Calu3 (cell line): ENCODE data around the gene MT1H. TPM values are rescaled to one million over a fixed set of nuclear protein-coding genes. Genes with fewer than 3 reads are reported as not detected.

Experiments used
- BruUV-seq: library from RNA; stranded (reverse); fragments of 400-500 nt; replicated peaks from 2 replicates; lab custom pipeline; 2021; lab: Mats Ljungman, UMichigan
- CTCF ChIA-PET: fragments of 300-600 bp; sonication (Branson Sonifier 250); formaldehyde crosslinking; loops from one replicate; lab custom pipeline; 2022; ENCODE audit warnings: antibody characterized with exemption; lab: Charles Lee
- DNase-seq: peaks from one replicate; pipeline ENCODE4 v3.0.0; 2022
- H3K27ac Mint-ChIP-seq: one replicate; pipeline ENCODE4 v1.8.0; 2022; ENCODE audit warnings: mixed read lengths; ENCODE audit not compliant: unreplicated experiment
- H3K27me3 Mint-ChIP-seq: one replicate; pipeline ENCODE4 v1.8.0; 2022; ENCODE audit warnings: mixed read lengths; ENCODE audit not compliant: unreplicated experiment
- H3K36me3 Mint-ChIP-seq: one replicate; pipeline ENCODE4 v1.8.0; 2022; ENCODE audit warnings: mild to moderate bottlenecking, moderate library complexity, mixed read lengths; ENCODE audit not compliant: insufficient read depth, unreplicated experiment
- H3K4me1 Mint-ChIP-seq: one replicate; pipeline ENCODE4 v1.8.0; 2022; ENCODE audit warnings: mild to moderate bottlenecking, low read depth, mixed read lengths; ENCODE audit not compliant: unreplicated experiment
- H3K4me3 Mint-ChIP-seq: one replicate; pipeline ENCODE4 v1.8.0; 2022; ENCODE audit warnings: mild to moderate bottlenecking, low read depth, moderate library complexity, mixed read lengths; ENCODE audit not compliant: unreplicated experiment
- H3K9me3 Mint-ChIP-seq: one replicate; pipeline ENCODE4 v1.8.0; 2022; ENCODE audit warnings: low read depth, mixed read lengths; ENCODE audit not compliant: unreplicated experiment
- CTCF ChIP-seq: fragments of 200-600 bp; IDR thresholded peaks from one replicate; pipeline ENCODE4 v1.8.0; 2022; ENCODE audit warnings: antibody characterized with exemption; ENCODE audit not compliant: unreplicated experiment
- intact Hi-C: fragments of 100-400 bp; cut with micrococcal nuclease; formaldehyde crosslinking; loops from one replicate; pipeline ENCODE4 v1.10.0; 2022; ENCODE audit not compliant: unreplicated experiment
- total RNA-seq: library from RNA; stranded (reverse); gene quantifications from 2 replicates; pipeline ENCODE4 v1.2.3, GENCODE V29; 2022

MT1H gene
- total RNA-seq, 1 experiment from 2014 or later: not detected

- H3K27me3 Mint-ChIP-seq: peaks cover 99% of the 10 kb centered on the region
- BruUV-seq: no TSS peak
- H3K4me3 Mint-ChIP-seq: peak within 1 kb of the TSS; percentile 72
- H3K27ac Mint-ChIP-seq: no peak within 1 kb of the TSS
- CTCF ChIA-PET: no interaction called here
- DNase-seq: peak; percentile 50
- H3K9me3 Mint-ChIP-seq: no peaks in the 10 kb centered on the region
- intact Hi-C loops: no loop called here
- H3K4me1 Mint-ChIP-seq: peaks cover 17% of the 10 kb centered on the region
- H3K36me3 Mint-ChIP-seq: peaks cover 14% of the 10 kb centered on the region
- no peak for TF ChIP-seq CTCF
Measured at GRCh38 chr16:56637814-56638750, 31.5 kb upstream of the MT1H start, which contains the start of gene MT1A. Gene MT1A, plus strand, starts transcription at chr16:56638666. Its CDS starts 73 bp downstream, at chr16:56638739.

- BruUV-seq: no TSS peak
- DNase-seq: no peak
Measured at GRCh38 chr16:56639045-56639444, 30.6 kb upstream of the MT1H start.

GRCh38 chr16:56640076-56640475 is 29.5 kb upstream of the MT1H start:
- Mint-ChIP-seq H3K27me3 (peaks cover 99% of the 10 kb centered on the region), H3K4me1 (peaks cover 32% of the 10 kb centered on the region), H3K36me3 (peaks cover 23% of the 10 kb centered on the region), H3K4me3 (no peak overlapping the region), H3K27ac (no peak overlapping the region), H3K9me3 (no peaks in the 10 kb centered on the region)
- no peak for TF ChIP-seq CTCF
- DNase-seq: no peak
- intact Hi-C loops: no loop called here
- BruUV-seq: no TSS peak
- CTCF ChIA-PET: interaction anchor here (1.1 kb wide), 1 partner anchor 62 kb away, joined by 3 read pairs; no protein-coding TSS in a partner anchor

More at GRCh38 chr16:56639045-56639444, 30.6 kb upstream of the MT1H start:
- Mint-ChIP-seq H3K4me3 (peak overlapping the region; percentile 72), H3K27ac (no peak overlapping the region), H3K36me3 (peaks cover 23% of the 10 kb centered on the region), H3K4me1 (peaks cover 27% of the 10 kb centered on the region), H3K27me3 (peaks cover 99% of the 10 kb centered on the region), H3K9me3 (no peaks in the 10 kb centered on the region)
- CTCF ChIA-PET: no interaction called here
- TF ChIP-seq CTCF: no peak
- intact Hi-C loops: no loop called here

- H3K4me3 Mint-ChIP-seq: no peak overlapping the region
- H3K27ac Mint-ChIP-seq: no peak overlapping the region
- intact Hi-C loops: no loop called here
- peaks cover 23% of the 10 kb centered on the region for H3K36me3 Mint-ChIP-seq
- no peaks in the 10 kb centered on the region for H3K9me3 Mint-ChIP-seq
- no peak for DNase-seq
- CTCF ChIA-PET: interaction anchor here (1.1 kb wide), 1 partner anchor 61 kb away, joined by 3 read pairs; no protein-coding TSS in a partner anchor
- no peak for TF ChIP-seq CTCF
- BruUV-seq: no TSS peak
- H3K4me1 Mint-ChIP-seq: peaks cover 32% of the 10 kb centered on the region
- peaks cover 99% of the 10 kb centered on the region for H3K27me3 Mint-ChIP-seq
Measured at GRCh38 chr16:56641166-56641565, 28.4 kb upstream of the MT1H start.
